CD4-positive, alpha-beta T cell treated with Interleukin-6 for 4 hours (primary cell): ENCODE data around the gene SLC6A2.
"Not testable (repeated sequence)": the region's sequence is repeated elsewhere in the genome, so short reads cannot be mapped to it uniquely, and the experiment has no call there.

Experiments used
- DNase-seq: peaks from one replicate; pipeline ENCODE4 v3.0.0-alpha.2; 2020; ENCODE audit warnings: mixed read lengths

Gene SLC6A2

GRCh38 chr16:55655897-55656681 is at the start of gene SLC6A2:
Gene SLC6A2 (plus strand): TSS chr16:55655988. CDS start chr16:55656695, 707 bp downstream.
- no peak for DNase-seq

- DNase-seq, result no peak
These were observed 42.0 kb upstream of the SLC6A2 start for GRCh38 chr16:55613613-55614335.

- DNase-seq, result no peak
These were observed 40.7 kb upstream of the SLC6A2 start for GRCh38 chr16:55615071-55615470.

GRCh38 chr16:55615670-55616069 is 40.1 kb upstream of the SLC6A2 start:
- not testable (repeated sequence) for DNase-seq

- no peak for DNase-seq
These were observed 34.0 kb upstream of the SLC6A2 start for GRCh38 chr16:55621771-55622170.

GRCh38 chr16:55622272-55622671 is 33.5 kb upstream of the SLC6A2 start:
- no peak for DNase-seq

- DNase-seq, result no peak
These were observed 32.7 kb upstream of the SLC6A2 start for GRCh38 chr16:55622930-55623561.

GRCh38 chr16:55623640-55624039 is 32.1 kb upstream of the SLC6A2 start:
- no peak for DNase-seq

- DNase-seq, result no peak
These were observed 31.1 kb upstream of the SLC6A2 start for GRCh38 chr16:55624696-55625095.

- no peak for DNase-seq
These were observed 29.9 kb upstream of the SLC6A2 start for GRCh38 chr16:55625843-55626242.

- no peak for DNase-seq
These were observed 27.4 kb upstream of the SLC6A2 start for GRCh38 chr16:55628306-55628968.

GRCh38 chr16:55630774-55631173 is 25.0 kb upstream of the SLC6A2 start:
- DNase-seq, result no peak

- no peak for DNase-seq
These were observed 23.5 kb upstream of the SLC6A2 start for GRCh38 chr16:55632259-55632658.

- no peak for DNase-seq
These were observed 21.6 kb upstream of the SLC6A2 start for GRCh38 chr16:55634193-55634592.

- no peak for DNase-seq
These were observed 17.5 kb upstream of the SLC6A2 start for GRCh38 chr16:55638256-55638655.

- DNase-seq, result no peak
These were observed 15.0 kb upstream of the SLC6A2 start for GRCh38 chr16:55640701-55641327.

- DNase-seq, result no peak
These were observed 14.2 kb upstream of the SLC6A2 start for GRCh38 chr16:55641430-55642056.

GRCh38 chr16:55642611-55643010 is 13.2 kb upstream of the SLC6A2 start:
- DNase-seq, result no peak

- no peak for DNase-seq
These were observed 12.4 kb upstream of the SLC6A2 start for GRCh38 chr16:55643161-55643970.

GRCh38 chr16:55645986-55646385 is 9.8 kb upstream of the SLC6A2 start:
- no peak for DNase-seq

GRCh38 chr16:55647343-55647742 is 8.4 kb upstream of the SLC6A2 start:
- DNase-seq, result no peak
